ENCODE data around the gene SCPEP1.
"Not testable (repeated sequence)": the region's sequence is repeated elsewhere in the genome, so short reads cannot be mapped to it uniquely, and the experiment has no call there.

SCPEP1 gene

GRCh38 chr17:56966338-56966737 lies 11.6 kb upstream of the SCPEP1 start:
- DNase-seq: no peak

DNA sequence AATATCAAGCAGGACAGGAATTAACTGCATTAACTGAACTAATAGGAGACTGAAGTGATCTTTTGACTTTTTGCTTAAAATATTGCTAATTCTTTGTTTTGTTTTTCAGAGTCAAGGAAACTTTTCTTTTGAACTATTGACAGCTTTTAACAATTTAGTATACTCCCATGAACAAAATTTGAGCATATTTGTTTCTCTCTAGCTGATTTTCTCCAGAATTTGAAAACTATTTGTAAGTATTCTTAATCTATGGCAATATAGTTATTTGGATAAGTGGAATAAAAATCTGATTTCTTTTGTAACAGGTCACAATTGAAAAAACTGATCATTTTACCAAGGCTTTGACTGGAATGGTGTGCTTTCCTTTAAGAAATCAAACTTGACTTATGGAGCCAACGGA lies 7.0 kb upstream of the SCPEP1 start:
- DNase-seq: no peak

DNA sequence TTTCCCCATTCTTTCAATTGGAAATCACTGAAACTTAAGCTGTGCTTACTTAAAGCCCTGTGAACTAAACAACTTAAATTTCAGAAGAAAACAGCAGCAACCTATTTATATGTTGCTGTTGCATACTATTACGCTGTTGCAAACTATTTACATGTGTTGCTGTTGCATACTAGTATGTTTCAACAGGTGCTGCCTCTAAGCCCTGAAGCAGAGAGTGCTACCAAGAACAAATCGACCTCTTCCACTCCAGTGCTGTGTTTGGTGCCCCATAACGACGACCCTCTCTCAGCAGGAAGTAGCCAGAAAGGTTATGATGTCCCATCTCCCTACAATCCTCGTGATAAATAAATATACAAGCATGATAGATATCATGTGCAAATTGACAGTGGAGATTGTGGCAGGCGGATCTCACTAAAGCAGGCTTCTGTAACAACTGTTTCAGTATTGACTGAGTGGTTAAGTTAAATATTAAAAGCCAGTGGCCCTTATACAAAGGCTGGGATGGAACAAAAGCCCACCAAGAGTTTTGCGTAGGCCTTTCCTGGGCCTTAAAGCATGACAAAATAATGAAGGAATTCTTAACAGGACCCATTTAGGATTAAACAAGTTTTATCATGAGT lies 5.7 kb upstream of the SCPEP1 start:
- no peak for DNase-seq

GRCh38 chr17:56973520-56973919 lies 4.4 kb upstream of the SCPEP1 start:
- DNase-seq: no peak

GRCh38 chr17:56974055-56974454 lies 3.9 kb upstream of the SCPEP1 start:
- no peak for DNase-seq

- no peak for DNase-seq
Measured at GRCh38 chr17:56975656-56976055, 2.3 kb upstream of the SCPEP1 start.

DNA sequence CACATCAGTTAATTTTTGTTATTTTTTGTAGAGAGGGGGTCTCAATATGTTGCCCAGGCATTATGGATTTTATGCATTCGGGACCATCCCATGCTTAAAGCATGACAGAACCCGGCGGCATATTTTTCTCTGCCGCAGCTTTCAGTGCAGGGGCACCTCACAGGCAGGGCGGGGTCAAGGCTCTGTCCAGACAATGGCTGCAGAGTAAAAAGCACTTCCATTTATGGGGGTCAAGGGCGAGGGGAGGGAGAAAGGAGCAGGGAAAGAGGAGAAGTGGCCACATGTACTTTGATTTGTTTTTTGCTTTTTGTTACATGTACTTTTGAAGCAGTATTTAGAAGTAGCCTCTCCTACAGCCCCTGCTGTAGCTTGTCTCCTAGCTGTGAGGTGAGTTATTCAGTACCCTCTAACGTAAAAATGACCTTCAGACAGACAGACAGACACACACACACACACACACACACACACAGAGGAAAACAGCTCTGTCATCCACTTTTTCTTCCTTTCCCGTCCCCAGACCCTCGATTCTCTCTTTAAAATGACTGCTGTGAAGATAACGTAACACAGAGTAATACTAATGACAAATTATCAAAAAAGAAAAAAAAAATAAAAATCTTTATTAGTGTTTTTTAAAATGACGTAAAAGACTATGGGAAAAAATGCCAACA lies 856 bp upstream of the SCPEP1 start:
- no peak for DNase-seq

DNA sequence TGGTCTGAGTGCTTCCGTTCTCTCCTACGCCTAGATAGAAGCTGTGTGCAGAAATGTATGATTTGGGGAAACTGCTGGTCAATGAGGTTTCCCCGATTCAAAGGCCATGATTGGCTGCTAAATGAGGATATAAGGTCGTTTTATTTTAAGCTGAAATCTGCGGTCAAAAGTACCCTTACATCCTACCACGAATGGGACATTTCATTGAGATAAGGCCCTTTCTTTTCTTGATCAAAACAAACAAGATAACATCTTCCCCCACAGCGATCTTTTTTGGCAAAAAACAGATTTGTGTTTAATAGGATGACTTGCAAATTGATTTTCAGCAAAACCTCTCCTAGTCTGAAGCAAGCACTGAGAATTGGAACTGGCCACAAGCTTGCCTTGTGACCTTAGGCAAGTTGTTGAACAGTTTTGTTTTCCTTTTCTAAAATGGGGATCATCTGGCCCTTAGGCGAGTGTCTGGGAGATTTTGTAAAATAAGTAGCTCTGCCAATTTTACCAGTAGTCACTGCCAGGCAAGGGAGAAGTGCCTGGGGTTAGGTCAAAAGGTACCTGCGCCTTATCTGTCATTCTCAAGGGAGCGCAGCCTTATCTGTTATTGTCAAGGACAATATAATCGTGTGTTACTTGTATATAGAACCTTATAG lies 635 bp downstream of the SCPEP1 start:
- DNase-seq: no peak

- no peak for DNase-seq
Measured at GRCh38 chr17:56979091-56979480, 1.2 kb downstream of the SCPEP1 start.

- DNase-seq: not testable (repeated sequence)
Measured at GRCh38 chr17:56980526-56980925, 2.6 kb downstream of the SCPEP1 start.

- DNase-seq: no peak
Measured at GRCh38 chr17:56982312-56982711, 4.4 kb downstream of the SCPEP1 start.

DNA sequence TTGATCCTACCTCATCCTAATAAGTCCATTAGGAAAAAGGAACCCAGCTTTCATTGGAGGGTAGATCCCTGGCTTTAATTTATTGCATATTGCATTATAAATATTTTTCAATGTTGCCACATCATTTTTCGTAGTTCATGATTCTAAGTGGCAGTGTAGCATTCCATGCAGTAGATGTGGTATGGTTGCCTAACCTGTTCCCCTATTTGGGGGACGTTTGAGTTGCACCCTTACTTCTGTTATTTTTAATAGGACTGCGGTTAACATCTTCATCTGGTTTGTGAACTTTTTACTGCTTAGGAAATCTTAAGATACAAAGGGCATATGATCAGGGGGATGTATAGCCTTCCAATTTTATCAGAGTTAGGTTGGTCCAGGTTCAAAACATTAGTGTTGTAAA lies 5.4 kb downstream of the SCPEP1 start:
- DNase-seq: no peak

GRCh38 chr17:56985371-56986162 lies 7.6 kb downstream of the SCPEP1 start:
- DNase-seq: no peak

DNA sequence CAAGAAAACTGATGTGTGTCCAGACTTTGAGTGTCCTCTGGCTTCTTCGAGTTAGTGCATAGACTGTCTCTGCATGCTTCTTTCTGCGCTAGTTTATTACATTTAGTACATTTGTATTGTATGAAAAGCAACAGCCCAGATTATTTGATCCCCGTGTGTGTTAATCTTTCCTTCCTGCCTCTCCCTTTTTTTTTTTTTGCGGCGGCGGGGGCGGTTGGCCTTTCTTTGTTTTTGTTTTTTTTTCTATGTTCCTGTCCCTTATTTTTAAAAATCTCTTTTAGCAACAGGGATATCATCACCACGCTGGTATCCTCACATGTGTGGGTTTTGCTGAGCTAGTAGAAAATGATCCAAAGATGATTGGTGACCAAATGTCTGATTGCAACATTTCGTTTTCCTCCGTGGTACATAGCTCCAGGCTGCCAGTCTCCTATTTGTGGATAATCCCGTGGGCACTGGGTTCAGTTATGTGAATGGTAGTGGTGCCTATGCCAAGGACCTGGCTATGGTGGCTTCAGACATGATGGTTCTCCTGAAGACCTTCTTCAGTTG lies 9.4 kb downstream of the SCPEP1 start:
- DNase-seq: no peak

GRCh38 chr17:56988901-56989572 lies 11.1 kb downstream of the SCPEP1 start:
- DNase-seq: no peak

- DNase-seq: no peak
Measured at GRCh38 chr17:56992364-56992763, 14.4 kb downstream of the SCPEP1 start.

DNA sequence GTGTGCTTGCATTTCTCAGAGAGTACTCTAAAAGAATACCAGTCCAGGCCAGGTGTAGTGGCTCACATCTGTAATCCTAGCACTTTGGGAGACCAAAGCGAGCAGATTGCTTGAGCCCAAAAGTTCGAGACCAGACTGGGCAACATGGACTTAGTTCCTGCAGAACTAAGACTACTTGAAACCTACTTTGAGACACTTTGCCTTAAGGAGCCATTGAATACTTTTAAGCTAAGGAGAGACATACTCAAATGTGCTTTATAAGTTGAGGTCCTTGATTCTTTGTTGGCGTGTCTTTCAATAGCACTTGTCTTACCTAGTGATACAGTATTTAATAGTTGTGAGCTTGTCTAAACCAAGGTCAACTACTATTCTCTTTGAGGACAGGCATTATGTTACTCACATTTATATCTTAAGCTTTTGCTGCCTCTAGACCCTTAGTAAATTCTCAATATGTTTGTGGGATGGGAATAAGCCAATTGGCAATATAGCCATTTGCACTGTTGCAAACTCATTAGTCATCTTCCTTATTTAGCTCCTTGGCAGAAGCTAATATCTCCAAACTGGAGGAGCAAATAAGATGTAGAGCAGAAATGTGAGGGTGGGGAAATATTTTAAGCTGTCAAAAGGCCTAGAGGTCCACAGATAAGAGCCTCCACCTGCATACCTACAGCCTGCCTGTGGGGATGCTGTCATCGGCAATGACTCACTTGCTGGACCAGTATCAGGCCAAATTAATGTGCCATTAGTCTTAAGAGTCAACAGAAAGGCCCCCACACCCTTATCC lies 16.3 kb downstream of the SCPEP1 start:
- DNase-seq: no peak

DNA sequence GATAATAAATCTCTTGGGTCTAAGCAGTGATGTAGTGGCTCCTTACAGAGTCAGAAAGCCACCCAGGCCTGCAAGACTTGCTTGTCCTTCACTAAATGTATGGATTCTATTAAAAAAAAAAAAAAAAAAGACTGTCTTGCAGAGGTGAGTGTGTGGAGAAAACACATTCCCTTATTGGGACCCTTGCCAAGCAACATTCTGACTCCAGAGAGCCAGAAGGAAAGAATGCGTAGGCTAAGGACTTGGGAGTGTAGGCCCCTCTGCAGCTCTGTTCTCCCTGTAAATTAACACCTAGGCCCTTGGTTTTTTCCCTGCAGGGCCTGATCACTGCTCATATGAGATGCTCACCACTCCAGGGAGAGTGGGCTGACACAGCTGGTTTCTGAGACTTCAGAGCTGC lies 17.8 kb downstream of the SCPEP1 start:
- DNase-seq: no peak

GRCh38 chr17:56997313-56997712 lies 19.4 kb downstream of the SCPEP1 start:
- DNase-seq: no peak

GRCh38 chr17:57001541-57001940 lies 23.6 kb downstream of the SCPEP1 start:
- DNase-seq: no peak

- DNase-seq: no peak
Measured at GRCh38 chr17:57002904-57003303, 25.0 kb downstream of the SCPEP1 start.

Measured in activated CD4-positive, CD25-positive, alpha-beta regulatory T cell treated with anti-CD3 and anti-CD28 coated beads, Interleukin-2, amount 50 U/mL, for 72 hours (primary cell).